B cell (primary cell): Measurements from ENCODE around the gene NLGN1. TPM values are rescaled to one million over a fixed set of nuclear protein-coding genes. Genes with fewer than 3 reads are reported as not detected.

Experiments
- ATAC-seq: fragments of 200-7000 bp; cut with Tn5 transposase; one replicate; pipeline ENCODE4 v1.10.0; 2021; ENCODE audit warnings: low read depth, mild to moderate bottlenecking, moderate number of reproducible peaks, moderate library complexity
- CTCF ChIA-PET: fragments of 350-600 bp; sonication (Branson Sonifier 250); formaldehyde crosslinking; loops from one replicate; lab custom pipeline; 2021; ENCODE audit warnings: antibody characterized with exemption, inconsistent platforms; lab: Charles Lee
- POLR2A ChIA-PET: fragments of 350-600 bp; sonication (Branson Sonifier 250); formaldehyde crosslinking; loops from one replicate; lab custom pipeline; 2021; ENCODE audit warnings: antibody characterized with exemption; lab: Charles Lee
- DNase-seq: peaks from one replicate; pipeline ENCODE4 v3.0.0; 2013
- H2AFZ ChIP-seq: 2 replicates; pipeline ENCODE4 v1.6.1; 2012; ENCODE audit warnings: mild to moderate bottlenecking, low read depth, low read length; ENCODE audit not compliant: insufficient read depth, poor library complexity, severe bottlenecking
- H3K27ac ChIP-seq, 2 donors: 1 replicate in 1 of 2; 2 replicates in 1 of 2; pipeline ENCODE4 v1.5.1; 2012 to 2013; ENCODE audit warnings: low read length in 2 of 2, mild to moderate bottlenecking in 2 of 2, moderate library complexity in 1 of 2
- H3K27me3 ChIP-seq, 4 experiments: fragments of 200-600 bp in 1 of 4; sonication (generic) in 1 of 4; replicated peaks in 1 of 4; 1 replicate in 2 of 4; 2 replicates in 2 of 4; pipeline versions ENCODE4 v1.6.1 to v1.7.0; 2013 to 2016; ENCODE audit warnings: low read length in 3 of 4, mild to moderate bottlenecking in 2 of 4, mixed read lengths in 1 of 4, moderate library complexity in 1 of 4; ENCODE audit not compliant: insufficient read depth in 4 of 4, control insufficient read depth in 3 of 4; ENCODE audit errors: control extremely low read depth in 1 of 4
- H3K36me3 ChIP-seq, 2 experiments: replicated peaks in 1 of 2; 1 replicate in 1 of 2; 2 replicates in 1 of 2; pipeline versions ENCODE4 v1.6.1 to v1.7.1; 2013; ENCODE audit warnings: low read length in 1 of 2; ENCODE audit not compliant: insufficient read depth in 2 of 2, control insufficient read depth in 1 of 2; ENCODE audit errors: control extremely low read depth in 1 of 2, extremely low read depth in 1 of 2
- H3K4me1 ChIP-seq, 2 donors: fragments of 200-600 bp in 1 of 2; sonication (generic) in 1 of 2; 1 replicate in 1 of 2; 2 replicates in 1 of 2; pipeline versions ENCODE4 v1.5.1 to v1.6.1; 2013 to 2017; ENCODE audit warnings: low read length in 2 of 2; ENCODE audit not compliant: control insufficient read depth in 2 of 2, insufficient read depth in 2 of 2
- H3K4me2 ChIP-seq: replicated peaks from 2 replicates; pipeline ENCODE3; 2012; ENCODE audit warnings: mild to moderate bottlenecking, low read depth, low read length; ENCODE audit not compliant: poor library complexity, severe bottlenecking
- H3K4me3 ChIP-seq, 5 experiments: fragments of 200-600 bp in 1 of 5; sonication (generic) in 1 of 5; 1 replicate in 3 of 5; 2 replicates in 2 of 5; pipeline versions ENCODE4 v1.5.1 to v1.7.0; 2011 to 2016; ENCODE audit warnings: low read length in 4 of 5, mild to moderate bottlenecking in 4 of 5, low read depth in 2 of 5, control low read depth in 1 of 5, moderate library complexity in 1 of 5; ENCODE audit not compliant: insufficient read depth in 1 of 5; ENCODE audit errors: control extremely low read depth in 1 of 5, extremely low read depth in 1 of 5
- H3K79me2 ChIP-seq: fragments of 200-600 bp; sonication (generic); one replicate; pipeline ENCODE4 v1.6.0; 2016; ENCODE audit warnings: low read length; ENCODE audit not compliant: control insufficient read depth, insufficient read depth
- H3K9ac ChIP-seq: fragments of 200-600 bp; sonication (generic); 2 replicates; pipeline ENCODE4 v1.6.1; 2017; ENCODE audit warnings: mild to moderate bottlenecking, low read length, moderate library complexity
- H3K9me3 ChIP-seq, 3 donors: one replicate each; pipeline versions ENCODE4 v1.6.1 to v1.7.1; 2013; ENCODE audit warnings: low read length in 2 of 3; ENCODE audit not compliant: control insufficient read depth in 2 of 3, insufficient read depth in 1 of 3; ENCODE audit errors: control extremely low read depth in 1 of 3
- H4K20me1 ChIP-seq: 2 replicates; pipeline ENCODE4 v1.6.0; 2012; ENCODE audit warnings: mild to moderate bottlenecking, low read length; ENCODE audit not compliant: insufficient read depth, control insufficient read depth, poor library complexity, severe bottlenecking
- H3K27ac Mint-ChIP-seq: one replicate; pipeline ENCODE4 v1.8.0; 2021; ENCODE audit warnings: mixed read lengths
- H3K27me3 Mint-ChIP-seq: one replicate; pipeline ENCODE4 v1.8.0; 2021; ENCODE audit warnings: mixed read lengths
- H3K4me1 Mint-ChIP-seq: one replicate; pipeline ENCODE4 v1.8.0; 2021; ENCODE audit warnings: mixed read lengths
- H3K4me3 Mint-ChIP-seq: one replicate; pipeline ENCODE4 v1.8.0; 2021; ENCODE audit warnings: mixed read lengths
- H3K9me3 Mint-ChIP-seq: one replicate; pipeline ENCODE4 v1.8.0; 2022; ENCODE audit warnings: mixed read lengths; ENCODE audit not compliant: insufficient read depth
- EZH2 ChIP-seq: IDR thresholded peaks from 2 replicates; pipeline ENCODE4 v1.6.1; 2012; ENCODE audit warnings: borderline replicate concordance, low read depth, mild to moderate bottlenecking, moderate library complexity, low read length; ENCODE audit not compliant: insufficient read depth, poor library complexity, severe bottlenecking
- WGBS: methylation state at CpG from one replicate; pipeline ENCODE4 v1.1.5; 2013; ENCODE audit warnings: missing lambda C conversion rate; ENCODE audit not compliant: insufficient coverage; 5-methylcytosine and 5-hydroxymethylcytosine counted together
- intact Hi-C: fragments of 100-400 bp; cut with micrococcal nuclease; formaldehyde crosslinking; loops from one replicate; pipeline ENCODE4 v1.10.0; 2022
- polyA plus RNA-seq: library from polyadenylated mRNA; depleted of rRNA; stranded (reverse); fragments of >200 nt; gene quantifications from 2 replicates; pipeline ENCODE4 v1.2.3, GENCODE V29; 2012
- total RNA-seq, 2 donors: library from RNA; stranded (reverse); fragments of 120-200 nt in 1 of 2; gene quantifications; 1 replicate in 1 of 2; 2 replicates in 1 of 2; pipeline versions ENCODE4 v1.2.3 to v1.2.4, GENCODE V29; 2013 to 2022
- TF ChIP-seq, protein P1 (sequence below): fragments of 200-600 bp; IDR thresholded peaks from one replicate; pipeline ENCODE4 v1.8.0; 2022; ENCODE audit warnings: antibody characterized with exemption, mild to moderate bottlenecking

Gene NLGN1
- total and polyA plus RNA-seq, 2 donors (not counting 1 experiment from before 2014, with no cell fraction given): not detected

DNA sequence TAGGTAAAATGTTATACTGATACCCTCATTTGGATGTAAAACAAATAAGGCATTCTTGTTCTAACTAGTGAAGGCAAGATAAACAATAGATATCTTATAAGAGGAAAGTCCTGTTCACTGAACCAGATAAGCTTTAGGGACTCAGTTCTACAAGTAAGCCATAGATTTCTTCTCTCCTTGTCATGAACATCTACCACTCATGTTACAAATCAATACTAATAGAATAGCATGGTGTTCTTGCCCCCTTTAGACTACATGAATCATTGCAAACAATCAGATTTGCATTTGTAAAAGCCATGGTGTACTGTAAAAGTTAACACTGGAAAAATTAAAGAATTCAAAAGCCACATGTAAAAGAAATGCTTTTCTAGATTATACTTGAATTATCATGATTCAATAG, 500.1 kb downstream of the NLGN1 start:
- Histone ChIP-seq H3K27ac (no peak overlapping the region), H3K9ac (no peak overlapping the region), H3K4me2 (no peak overlapping the region), H3K27me3 (no peaks in the 10 kb centered on the region), H3K36me3 (no peaks in the 10 kb centered on the region), H3K4me3 (no peak overlapping the region), H3K79me2 (no peaks in the 10 kb centered on the region), H3K9me3 (peaks cover 0 to 5% (median 0%) of the 10 kb centered on the region in 3 donors), H3K4me1 (no peaks in the 10 kb centered on the region), H4K20me1 (no peaks in the 10 kb centered on the region), H2AFZ (no peak overlapping the region)
- intact Hi-C loops: no loop called here
- TF ChIP-seq, protein P1, sequence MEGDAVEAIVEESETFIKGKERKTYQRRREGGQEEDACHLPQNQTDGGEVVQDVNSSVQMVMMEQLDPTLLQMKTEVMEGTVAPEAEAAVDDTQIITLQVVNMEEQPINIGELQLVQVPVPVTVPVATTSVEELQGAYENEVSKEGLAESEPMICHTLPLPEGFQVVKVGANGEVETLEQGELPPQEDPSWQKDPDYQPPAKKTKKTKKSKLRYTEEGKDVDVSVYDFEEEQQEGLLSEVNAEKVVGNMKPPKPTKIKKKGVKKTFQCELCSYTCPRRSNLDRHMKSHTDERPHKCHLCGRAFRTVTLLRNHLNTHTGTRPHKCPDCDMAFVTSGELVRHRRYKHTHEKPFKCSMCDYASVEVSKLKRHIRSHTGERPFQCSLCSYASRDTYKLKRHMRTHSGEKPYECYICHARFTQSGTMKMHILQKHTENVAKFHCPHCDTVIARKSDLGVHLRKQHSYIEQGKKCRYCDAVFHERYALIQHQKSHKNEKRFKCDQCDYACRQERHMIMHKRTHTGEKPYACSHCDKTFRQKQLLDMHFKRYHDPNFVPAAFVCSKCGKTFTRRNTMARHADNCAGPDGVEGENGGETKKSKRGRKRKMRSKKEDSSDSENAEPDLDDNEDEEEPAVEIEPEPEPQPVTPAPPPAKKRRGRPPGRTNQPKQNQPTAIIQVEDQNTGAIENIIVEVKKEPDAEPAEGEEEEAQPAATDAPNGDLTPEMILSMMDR: no peak
- TF ChIP-seq EZH2: no peak
- no peak overlapping the region for H3K4me3 Mint-ChIP-seq
- H3K4me1 Mint-ChIP-seq: no peaks in the 10 kb centered on the region
- CTCF ChIA-PET: no interaction called here
- no peak overlapping the region for H3K27ac Mint-ChIP-seq
- ATAC-seq (no peak), DNase-seq (no peak)
- POLR2A ChIA-PET: no interaction called here
- H3K9me3 Mint-ChIP-seq: peaks cover 8% of the 10 kb centered on the region
- no peaks in the 10 kb centered on the region for H3K27me3 Mint-ChIP-seq

- no peaks in the 10 kb centered on the region for H4K20me1 ChIP-seq
- TF ChIP-seq EZH2: no peak
- TF ChIP-seq, protein P1: no peak
- no peaks in the 10 kb centered on the region for H3K4me1 ChIP-seq
- intact Hi-C loops: no loop called here
- no peak overlapping the region for H3K9ac ChIP-seq
- no peak overlapping the region for H3K4me2 ChIP-seq
- no peak for DNase-seq
- CTCF ChIA-PET: no interaction called here
- no peak overlapping the region for H2AFZ ChIP-seq
- no peak overlapping the region for H3K4me3 ChIP-seq
- H3K27ac ChIP-seq: no peak overlapping the region
- H3K79me2 ChIP-seq: no peaks in the 10 kb centered on the region
- no peak overlapping the region for H3K4me3 Mint-ChIP-seq
- peaks cover 2% of the 10 kb centered on the region for H3K9me3 Mint-ChIP-seq
- no peak overlapping the region for H3K27ac Mint-ChIP-seq
- no peak for ATAC-seq
- H3K36me3 ChIP-seq: no peaks in the 10 kb centered on the region
- H3K9me3 ChIP-seq: no peaks in the 10 kb centered on the region
- H3K27me3 ChIP-seq: no peaks in the 10 kb centered on the region
- no CpG with 5 or more reads among the region's 2 CpGs for WGBS
- H3K4me1 Mint-ChIP-seq: no peaks in the 10 kb centered on the region
- POLR2A ChIA-PET: no interaction called here
- H3K27me3 Mint-ChIP-seq: no peaks in the 10 kb centered on the region
These were observed 504.1 kb downstream of the NLGN1 start for GRCh38 chr3:173901649-173902048.
